NCI-H774 (cell line): ENCODE data around the gene NCK1.

Source experiments
- DNase-seq: peaks from one replicate; lab custom pipeline; 2025; lab: John Stamatoyannopoulos, UW

The NCK1 gene

GRCh38 chr3:136908297-136908696, 46.3 kb downstream of the NCK1 start:
- no peak for DNase-seq

GRCh38 chr3:136909187-136909586, 47.2 kb downstream of the NCK1 start:
- DNase-seq = no peak

GRCh38 chr3:136910697-136911096, 48.7 kb downstream of the NCK1 start:
- no peak for DNase-seq

GRCh38 chr3:136913168-136913567, 51.2 kb downstream of the NCK1 start:
- no peak for DNase-seq

- DNase-seq = no peak
Measured at GRCh38 chr3:136914739-136915138, 52.7 kb downstream of the NCK1 start.

- no peak for DNase-seq
Measured at GRCh38 chr3:136916223-136916622, 54.2 kb downstream of the NCK1 start.

- DNase-seq = no peak
Measured at GRCh38 chr3:136919799-136920580, 58.0 kb downstream of the NCK1 start.

- no peak for DNase-seq
Measured at GRCh38 chr3:136920904-136921611, 59.0 kb downstream of the NCK1 start.

GRCh38 chr3:136925425-136926190, 63.6 kb downstream of the NCK1 start:
- DNase-seq = no peak

GRCh38 chr3:136928240-136928639, 66.2 kb downstream of the NCK1 start:
- no peak for DNase-seq

GRCh38 chr3:136929977-136930670, 68.1 kb downstream of the NCK1 start:
- DNase-seq = no peak

- DNase-seq = no peak
Measured at GRCh38 chr3:136931606-136932005, 69.6 kb downstream of the NCK1 start.

GRCh38 chr3:136932523-136932922, 70.5 kb downstream of the NCK1 start:
- no peak for DNase-seq

GRCh38 chr3:136932978-136933772, 71.2 kb downstream of the NCK1 start:
- DNase-seq = no peak

- DNase-seq = no peak
Measured at GRCh38 chr3:136937175-136937574, 75.2 kb downstream of the NCK1 start.

GRCh38 chr3:136937851-136938250, 75.8 kb downstream of the NCK1 start:
- no peak for DNase-seq

- DNase-seq = no peak
Measured at GRCh38 chr3:136938334-136938733, 76.3 kb downstream of the NCK1 start.

GRCh38 chr3:136939489-136939888, 77.5 kb downstream of the NCK1 start:
- no peak for DNase-seq

- DNase-seq = no peak
Measured at GRCh38 chr3:136942803-136943202, 80.8 kb downstream of the NCK1 start.

- DNase-seq = no peak
Measured at GRCh38 chr3:136943436-136943835, 81.4 kb downstream of the NCK1 start.

- no peak for DNase-seq
Measured at GRCh38 chr3:136946978-136947377, 85.0 kb downstream of the NCK1 start.
